Esophagus (tissue), 2 donors: Measurements from ENCODE around the gene ADAMTS3. TPM values are rescaled to one million over a fixed set of nuclear protein-coding genes. Genes with fewer than 3 reads are reported as not detected.

ENCODE experiments used
- H3K27ac ChIP-seq, 2 donors: one replicate each; pipeline ENCODE4 v1.5.1; 2013; ENCODE audit warnings: low read depth in 2 of 2, mild to moderate bottlenecking in 2 of 2, inconsistent platforms in 1 of 2, low read length in 1 of 2, moderate library complexity in 1 of 2
- H3K27me3 ChIP-seq, 2 donors: one replicate each; pipeline ENCODE4 v1.6.1; 2013; ENCODE audit warnings: low read length in 2 of 2, control low read depth in 1 of 2, mild to moderate bottlenecking in 1 of 2; ENCODE audit not compliant: insufficient read depth in 2 of 2, control insufficient read depth in 1 of 2
- H3K36me3 ChIP-seq, 2 donors: one replicate each; pipeline ENCODE4 v1.6.1; 2013; ENCODE audit warnings: low read length in 1 of 2; ENCODE audit not compliant: control insufficient read depth in 2 of 2, insufficient read depth in 2 of 2
- H3K4me1 ChIP-seq, 2 donors: one replicate each; pipeline ENCODE4 v1.6.1; 2013; ENCODE audit warnings: low read length in 1 of 2; ENCODE audit not compliant: control insufficient read depth in 2 of 2, insufficient read depth in 2 of 2
- H3K4me3 ChIP-seq, 2 donors: one replicate each; pipeline ENCODE4 v1.5.1; 2013; ENCODE audit warnings: low read length in 2 of 2, mild to moderate bottlenecking in 2 of 2, low read depth in 1 of 2, moderate library complexity in 1 of 2
- H3K9me3 ChIP-seq, 2 donors: one replicate each; pipeline ENCODE4 v1.6.1; 2013; ENCODE audit warnings: mild to moderate bottlenecking in 2 of 2, low read depth in 1 of 2, low read length in 1 of 2, moderate library complexity in 1 of 2; ENCODE audit not compliant: control insufficient read depth in 2 of 2, insufficient read depth in 1 of 2
- WGBS, 2 donors: extraction: QIAGEN DNeasy Blood & Tissue Kit; methylation state at CpG; one replicate each; pipeline ENCODE4 v1.1.7; 2013; 5-methylcytosine and 5-hydroxymethylcytosine counted together
- polyA plus RNA-seq, 2 donors: library from polyadenylated mRNA; stranded (reverse); fragments of 200-250 nt; gene quantifications; one replicate each; pipeline ENCODE4 v1.2.3, GENCODE V29; 2013
- donor health status: healthy with polysubstance abuse.
- donor health status: Bipolar disorder and iron deficiency.

The ADAMTS3 gene
- polyA plus RNA-seq, 2 donors, result 0.04 to 0.14 TPM

DNA sequence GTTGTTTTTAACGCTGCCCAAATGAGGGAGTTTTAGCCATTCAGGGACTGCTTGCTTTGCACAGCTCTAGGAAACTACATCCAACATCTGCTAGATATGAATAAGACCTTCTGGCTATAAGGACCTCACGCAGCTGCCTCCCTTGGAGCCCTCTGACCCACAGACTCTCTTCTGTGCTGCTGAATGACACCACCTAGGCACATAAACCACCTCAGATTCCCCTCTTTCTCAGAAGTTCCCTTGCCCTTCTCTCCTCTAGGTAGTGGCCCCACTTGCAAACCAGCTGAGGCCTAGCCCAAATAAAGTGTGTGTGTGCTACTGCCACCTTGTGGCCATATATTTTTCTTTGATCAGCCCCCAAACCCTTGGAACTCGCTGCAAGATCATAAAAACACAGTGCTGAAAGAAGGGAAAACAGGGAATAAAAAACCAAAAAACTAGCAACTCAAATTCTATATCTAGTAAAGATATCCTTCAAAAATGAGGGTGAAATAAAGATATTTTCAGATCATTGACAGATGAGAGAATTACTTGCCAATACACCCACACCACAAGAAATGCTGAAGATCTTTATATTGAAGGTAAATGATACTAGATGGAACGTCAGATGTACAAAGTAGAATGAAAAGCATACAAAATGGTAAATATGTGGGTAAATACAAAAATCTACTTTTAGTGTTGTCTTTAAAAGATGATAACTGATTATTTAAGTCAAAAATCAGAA, 265.9 kb downstream of the ADAMTS3 start:
- Histone ChIP-seq H3K36me3 (no peaks in the 10 kb centered on the region), H3K4me1 (no peaks in the 10 kb centered on the region), H3K27ac (no peak overlapping the region), H3K4me3 (no peak overlapping the region), H3K27me3 (no peaks in the 10 kb centered on the region), H3K9me3 (no peaks in the 10 kb centered on the region)
- 69 to 76% methylated on average over 4 of the region's 4 CpGs for WGBS, 2 donors

DNA sequence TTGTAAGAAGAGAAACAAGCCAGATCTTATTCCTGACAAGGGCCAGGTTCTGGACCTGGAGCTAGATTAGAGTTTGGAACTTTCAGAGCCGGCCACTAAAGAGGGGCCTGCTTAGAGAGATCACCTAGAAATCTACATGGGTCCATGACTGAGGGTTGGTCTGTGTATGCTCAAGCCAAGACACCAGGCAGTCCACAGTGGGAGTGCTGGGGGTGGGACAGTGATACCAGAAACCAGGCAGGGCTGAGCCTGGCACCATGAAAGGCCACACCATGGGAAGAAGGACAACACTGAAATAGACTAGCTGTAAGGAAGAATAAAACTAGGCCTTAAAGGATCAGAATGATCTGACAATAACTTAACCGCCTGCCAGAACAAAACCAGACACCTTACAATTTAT, 267.3 kb downstream of the ADAMTS3 start:
- no peak overlapping the region for H3K4me3 ChIP-seq
- no peaks in the 10 kb centered on the region for H3K36me3 ChIP-seq
- no peaks in the 10 kb centered on the region for H3K4me1 ChIP-seq
- WGBS, 2 donors, result 96 to 100% methylated on average over 2 of the region's 2 CpGs
- no peak overlapping the region for H3K27ac ChIP-seq
- no peaks in the 10 kb centered on the region for H3K9me3 ChIP-seq
- H3K27me3 ChIP-seq, result no peaks in the 10 kb centered on the region

DNA sequence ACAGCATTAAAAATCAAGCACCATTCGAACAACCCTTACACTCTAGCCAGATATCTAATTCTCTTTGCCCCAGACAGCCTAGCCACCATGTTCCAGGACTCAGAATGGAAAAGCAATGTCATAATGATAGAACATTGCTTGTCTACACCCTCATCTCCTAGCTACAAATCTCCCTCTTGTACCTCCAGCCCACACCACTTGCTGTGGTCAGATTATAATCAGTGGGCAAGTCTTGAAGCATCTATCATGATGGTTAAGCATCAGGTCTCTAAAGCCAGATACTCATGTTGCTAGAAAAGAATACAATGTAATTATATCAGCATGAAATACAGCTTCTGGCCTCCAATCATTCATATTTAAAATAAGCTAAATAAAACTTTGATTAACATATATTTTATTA, 268.9 kb downstream of the ADAMTS3 start:
- H3K9me3 ChIP-seq, result no peaks in the 10 kb centered on the region
- H3K36me3 ChIP-seq, result no peaks in the 10 kb centered on the region
- H3K4me3 ChIP-seq, result no peak overlapping the region
- no peaks in the 10 kb centered on the region for H3K27me3 ChIP-seq
- H3K27ac ChIP-seq, result no peak overlapping the region
- 71 to 89% methylated on average over 1 of the region's 1 CpG for WGBS, 2 donors
- H3K4me1 ChIP-seq, result no peaks in the 10 kb centered on the region

DNA sequence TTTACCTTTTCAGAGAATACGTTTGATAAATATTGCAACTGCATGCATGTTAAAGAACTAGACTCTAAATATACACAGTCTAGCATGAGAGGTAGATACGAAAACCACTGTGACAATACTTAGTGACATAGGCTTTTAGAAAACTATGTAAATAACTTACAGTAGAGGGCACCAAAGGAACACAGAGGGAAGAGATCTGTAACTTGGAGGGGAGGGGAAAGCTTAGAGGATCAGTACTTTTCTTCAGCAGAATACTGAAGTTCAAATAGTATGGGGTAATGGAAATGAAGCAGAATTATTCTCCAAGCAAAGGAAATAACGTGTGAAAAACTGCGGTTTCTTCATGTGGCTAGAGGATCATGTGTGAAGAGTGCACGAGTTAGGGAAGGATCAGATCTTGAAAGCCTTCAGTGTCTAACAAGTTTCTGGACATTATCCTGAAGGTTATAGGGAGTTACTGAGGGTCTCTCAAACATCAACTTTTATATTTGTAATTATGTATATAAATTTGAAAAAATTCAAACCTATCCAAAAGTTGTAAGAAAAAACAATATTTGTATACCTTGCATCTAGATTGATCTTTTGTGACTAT, 273.0 kb downstream of the ADAMTS3 start:
- H3K9me3 ChIP-seq, result no peaks in the 10 kb centered on the region
- WGBS, 2 donors, result 20 to 21% methylated on average over 5 of the region's 5 CpGs
- H3K4me1 ChIP-seq, result no peaks in the 10 kb centered on the region
- no peaks in the 10 kb centered on the region for H3K27me3 ChIP-seq
- H3K27ac ChIP-seq, result no peak overlapping the region
- no peaks in the 10 kb centered on the region for H3K36me3 ChIP-seq
- H3K4me3 ChIP-seq, result no peak overlapping the region

DNA sequence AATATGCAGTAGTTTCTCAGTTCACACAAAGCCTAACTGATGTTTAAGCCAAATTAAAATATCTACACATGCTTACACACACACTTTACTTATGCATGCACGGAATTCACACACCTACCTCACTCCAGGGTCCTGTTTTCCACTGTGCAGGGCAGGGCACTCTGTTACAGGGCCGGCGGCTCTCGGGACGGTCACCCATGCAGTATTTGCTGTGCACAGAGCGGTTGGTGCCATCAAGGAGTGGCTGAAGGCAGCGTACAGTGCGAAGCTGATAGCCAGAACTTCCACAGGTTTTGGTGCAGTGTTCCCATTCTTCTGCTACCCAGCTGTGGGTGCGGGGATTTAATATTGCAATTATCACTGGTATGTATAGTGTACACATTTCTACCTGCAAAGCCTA, 278.3 kb downstream of the ADAMTS3 start:
- Histone ChIP-seq H3K9me3 (no peaks in the 10 kb centered on the region), H3K4me3 (no peak overlapping the region), H3K27ac (no peak overlapping the region), H3K27me3 (no peaks in the 10 kb centered on the region), H3K36me3 (no peaks in the 10 kb centered on the region), H3K4me1 (no peaks in the 10 kb centered on the region)
- 93 to 96% methylated on average over 9 of the region's 9 CpGs for WGBS, 2 donors

DNA sequence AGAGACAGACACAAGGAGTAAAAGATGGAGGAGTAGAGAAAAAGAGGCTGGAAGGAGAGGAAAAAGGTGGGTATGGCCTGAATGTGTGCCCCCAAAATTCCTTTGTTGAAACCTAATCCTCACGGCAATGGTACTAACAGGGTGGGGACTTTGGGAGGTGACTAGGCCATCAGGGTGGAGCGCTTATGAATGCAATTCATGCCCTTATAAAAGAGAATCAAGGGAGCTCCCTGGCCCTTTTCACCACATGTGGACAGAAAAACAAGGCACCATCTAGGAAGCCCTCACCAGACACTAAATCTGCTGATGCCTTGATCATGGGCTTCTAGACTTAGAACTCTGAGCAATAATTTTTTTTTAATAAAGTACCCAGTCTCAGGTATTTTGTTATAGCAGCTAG, 282.1 kb downstream of the ADAMTS3 start:
- 86 to 89% methylated on average over 2 of the region's 2 CpGs for WGBS, 2 donors
- Histone ChIP-seq H3K9me3 (no peaks in the 10 kb centered on the region), H3K36me3 (no peaks in the 10 kb centered on the region), H3K4me1 (no peaks in the 10 kb centered on the region), H3K27ac (no peak overlapping the region), H3K27me3 (no peaks in the 10 kb centered on the region), H3K4me3 (no peak overlapping the region)

DNA sequence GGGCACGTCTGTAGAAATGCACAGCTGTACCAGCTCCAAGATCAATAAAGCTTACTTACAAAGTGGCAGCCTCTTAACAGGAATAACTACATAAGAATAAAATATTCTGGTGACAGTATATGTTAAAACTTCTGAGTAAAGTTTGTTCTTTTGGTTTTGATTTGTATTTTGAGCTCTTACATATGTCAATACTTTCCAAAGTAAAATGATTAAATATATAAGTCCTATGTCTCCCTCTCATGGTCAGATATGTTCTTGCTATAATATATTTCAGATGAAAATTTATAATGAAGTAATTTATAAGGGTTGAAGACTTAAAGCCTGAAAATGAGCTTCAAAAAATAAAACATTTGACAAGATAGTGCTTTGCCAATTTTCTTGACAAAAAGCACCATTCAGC, 282.8 kb downstream of the ADAMTS3 start:
- 76 to 86% methylated on average over 1 of the region's 1 CpG for WGBS, 2 donors
- H3K4me3 ChIP-seq, result no peak overlapping the region
- no peak overlapping the region for H3K27ac ChIP-seq
- H3K9me3 ChIP-seq, result no peaks in the 10 kb centered on the region
- no peaks in the 10 kb centered on the region for H3K36me3 ChIP-seq
- H3K27me3 ChIP-seq, result no peaks in the 10 kb centered on the region
- no peaks in the 10 kb centered on the region for H3K4me1 ChIP-seq

DNA sequence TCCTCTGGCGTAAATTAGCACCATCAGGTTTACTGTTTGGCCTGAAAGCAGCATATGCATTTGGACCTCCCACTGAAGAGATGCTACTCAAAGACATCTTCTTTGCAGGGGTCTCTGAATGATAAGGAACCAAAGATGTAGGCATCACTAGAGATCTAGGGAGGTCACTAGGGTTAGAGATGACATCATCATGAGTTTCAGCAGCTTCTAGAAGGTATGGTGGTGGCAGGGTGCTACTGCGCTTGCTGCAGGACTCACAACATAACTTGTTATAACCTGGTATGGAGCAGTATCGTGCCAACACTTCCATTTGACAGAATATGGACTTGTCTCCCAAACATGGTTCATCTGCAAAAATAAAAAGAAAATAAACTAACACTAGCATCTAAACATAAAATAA, 285.7 kb downstream of the ADAMTS3 start:
- no peaks in the 10 kb centered on the region for H3K9me3 ChIP-seq
- H3K4me1 ChIP-seq, result no peaks in the 10 kb centered on the region
- H3K36me3 ChIP-seq, result no peaks in the 10 kb centered on the region
- WGBS, 2 donors, result 91 to 93% methylated on average over 3 of the region's 3 CpGs
- H3K27ac ChIP-seq, result no peak overlapping the region
- no peak overlapping the region for H3K4me3 ChIP-seq
- H3K27me3 ChIP-seq, result no peaks in the 10 kb centered on the region

DNA sequence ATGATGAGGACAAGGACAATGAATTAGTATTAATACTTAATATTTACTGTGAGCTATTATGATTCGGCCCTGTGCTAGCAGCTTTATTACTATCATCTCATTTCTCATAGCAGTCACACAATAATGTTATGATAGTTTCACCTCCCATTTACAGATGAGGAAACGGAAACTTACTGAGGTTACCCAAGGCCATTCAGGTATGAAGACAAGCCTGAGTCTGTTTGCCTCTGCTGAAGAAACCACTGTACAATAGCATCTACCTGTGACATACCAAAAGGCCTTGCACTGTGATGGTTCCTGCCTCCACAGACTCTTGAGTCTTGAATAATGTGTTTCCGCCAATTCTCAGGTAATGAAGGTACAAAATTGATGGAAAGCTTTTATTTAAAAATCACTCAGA, 288.8 kb downstream of the ADAMTS3 start:
- Histone ChIP-seq H3K4me1 (no peaks in the 10 kb centered on the region), H3K9me3 (no peaks in the 10 kb centered on the region), H3K27me3 (no peaks in the 10 kb centered on the region), H3K27ac (no peak overlapping the region), H3K4me3 (no peak overlapping the region), H3K36me3 (no peaks in the 10 kb centered on the region)
- 89 to 95% methylated on average over 3 of the region's 3 CpGs for WGBS, 2 donors

DNA sequence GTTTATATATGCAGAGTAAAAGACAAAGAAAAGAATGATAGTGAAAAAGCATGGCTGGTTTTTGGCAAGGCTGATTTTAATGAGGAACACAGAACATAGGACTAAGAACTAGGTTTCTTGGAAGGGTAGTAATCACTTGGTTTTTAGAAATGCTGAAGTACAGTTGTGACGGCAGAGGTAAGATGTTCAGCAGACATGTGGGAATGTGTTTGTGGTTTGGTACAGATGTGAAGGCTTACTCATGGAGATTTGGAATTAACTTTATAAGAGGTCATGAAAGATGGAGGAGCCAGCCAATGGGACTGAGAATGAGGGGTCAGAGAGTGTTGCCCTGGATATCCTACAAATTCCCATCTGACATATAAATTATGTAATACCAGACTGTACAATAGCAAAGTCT, 293.6 kb downstream of the ADAMTS3 start:
- 76 to 94% methylated on average over 1 of the region's 1 CpG for WGBS, 2 donors
- no peaks in the 10 kb centered on the region for H3K27me3 ChIP-seq

More for the DNA sequence above, 293.6 kb downstream of the ADAMTS3 start:
- Histone ChIP-seq H3K27ac (no peak overlapping the region), H3K4me1 (no peaks in the 10 kb centered on the region), H3K36me3 (no peaks in the 10 kb centered on the region), H3K9me3 (no peaks in the 10 kb centered on the region), H3K4me3 (no peak overlapping the region)
